Frontal cortex (tissue), 4 donors: ENCODE measurements around the gene TCIRG1. TPM values are rescaled to one million over a fixed set of nuclear protein-coding genes. Genes with fewer than 3 reads are reported as not detected.
"Not testable (repeated sequence)": the region's sequence is repeated elsewhere in the genome, so short reads cannot be mapped to it uniquely, and the experiment has no call there.

Experiments used
- DNase-seq, 2 donors: peaks; one replicate each; pipeline ENCODE4 v3.0.0; 2012; ENCODE audit warnings: low spot score in 2 of 2
- FAIRE-seq: peaks from 2 replicates; lab custom pipeline; 2012; peaks lifted over from hg19 to GRCh38; lab: Jason Lieb, UNC
- total RNA-seq: library from RNA; depleted of rRNA; stranded (reverse); fragments of >200 nt; gene quantifications from one replicate; pipeline ENCODE4 v1.2.3, GENCODE V29; 2014
- donor health status: control.
- donor health status: control.
- donor health status: control.

The TCIRG1 gene, protein sequence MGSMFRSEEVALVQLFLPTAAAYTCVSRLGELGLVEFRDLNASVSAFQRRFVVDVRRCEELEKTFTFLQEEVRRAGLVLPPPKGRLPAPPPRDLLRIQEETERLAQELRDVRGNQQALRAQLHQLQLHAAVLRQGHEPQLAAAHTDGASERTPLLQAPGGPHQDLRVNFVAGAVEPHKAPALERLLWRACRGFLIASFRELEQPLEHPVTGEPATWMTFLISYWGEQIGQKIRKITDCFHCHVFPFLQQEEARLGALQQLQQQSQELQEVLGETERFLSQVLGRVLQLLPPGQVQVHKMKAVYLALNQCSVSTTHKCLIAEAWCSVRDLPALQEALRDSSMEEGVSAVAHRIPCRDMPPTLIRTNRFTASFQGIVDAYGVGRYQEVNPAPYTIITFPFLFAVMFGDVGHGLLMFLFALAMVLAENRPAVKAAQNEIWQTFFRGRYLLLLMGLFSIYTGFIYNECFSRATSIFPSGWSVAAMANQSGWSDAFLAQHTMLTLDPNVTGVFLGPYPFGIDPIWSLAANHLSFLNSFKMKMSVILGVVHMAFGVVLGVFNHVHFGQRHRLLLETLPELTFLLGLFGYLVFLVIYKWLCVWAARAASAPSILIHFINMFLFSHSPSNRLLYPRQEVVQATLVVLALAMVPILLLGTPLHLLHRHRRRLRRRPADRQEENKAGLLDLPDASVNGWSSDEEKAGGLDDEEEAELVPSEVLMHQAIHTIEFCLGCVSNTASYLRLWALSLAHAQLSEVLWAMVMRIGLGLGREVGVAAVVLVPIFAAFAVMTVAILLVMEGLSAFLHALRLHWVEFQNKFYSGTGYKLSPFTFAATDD
- total RNA-seq = 2.4 TPM

DNA sequence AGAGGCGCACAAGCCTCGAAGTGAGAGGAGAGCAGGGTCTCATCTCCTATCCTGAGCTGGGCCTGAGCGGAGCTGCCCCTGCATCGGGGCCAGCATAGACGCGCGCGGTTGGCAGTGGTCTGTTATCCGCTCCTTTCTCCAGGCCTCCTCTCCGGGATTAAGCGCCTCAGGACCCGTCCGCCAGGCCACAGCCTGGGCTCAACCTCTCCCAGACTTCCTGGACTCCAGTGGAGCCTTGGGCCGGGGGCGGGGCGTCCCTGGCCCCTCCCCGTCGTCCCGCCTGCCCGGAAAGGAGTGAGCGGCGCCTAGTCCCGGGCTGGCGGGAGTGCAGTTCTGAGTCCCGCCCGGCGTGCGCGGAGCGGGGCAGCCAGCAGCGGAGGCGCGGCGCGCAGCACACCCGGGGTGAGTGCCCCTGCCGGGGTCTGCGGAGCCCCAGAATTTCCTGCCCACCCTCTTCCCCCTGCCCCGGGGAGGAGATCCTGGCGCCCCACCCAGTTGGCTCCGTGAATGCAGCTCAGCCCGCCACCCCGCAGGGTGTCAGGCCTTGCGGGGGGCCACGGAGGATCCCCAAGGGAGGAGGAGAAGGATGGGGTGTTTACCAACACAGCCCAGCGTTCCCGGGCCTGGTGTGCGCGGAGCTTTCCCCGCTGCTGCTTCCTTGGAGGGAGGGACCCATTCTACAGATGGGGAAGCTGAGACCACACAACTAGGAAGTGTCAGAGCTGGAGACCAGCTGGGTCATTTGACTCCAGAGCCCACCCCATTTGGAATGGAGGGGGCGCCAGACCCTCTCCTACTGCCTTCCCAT lies at the start of gene TCIRG1:
TCIRG1 (plus strand) TSS at position 308 of the 808 bp plus-strand sequence. CDS start 2,247 bp downstream, outside the sequence.
- DNase-seq = peak; percentile 80 to 93
- FAIRE-seq = no peak

DNA sequence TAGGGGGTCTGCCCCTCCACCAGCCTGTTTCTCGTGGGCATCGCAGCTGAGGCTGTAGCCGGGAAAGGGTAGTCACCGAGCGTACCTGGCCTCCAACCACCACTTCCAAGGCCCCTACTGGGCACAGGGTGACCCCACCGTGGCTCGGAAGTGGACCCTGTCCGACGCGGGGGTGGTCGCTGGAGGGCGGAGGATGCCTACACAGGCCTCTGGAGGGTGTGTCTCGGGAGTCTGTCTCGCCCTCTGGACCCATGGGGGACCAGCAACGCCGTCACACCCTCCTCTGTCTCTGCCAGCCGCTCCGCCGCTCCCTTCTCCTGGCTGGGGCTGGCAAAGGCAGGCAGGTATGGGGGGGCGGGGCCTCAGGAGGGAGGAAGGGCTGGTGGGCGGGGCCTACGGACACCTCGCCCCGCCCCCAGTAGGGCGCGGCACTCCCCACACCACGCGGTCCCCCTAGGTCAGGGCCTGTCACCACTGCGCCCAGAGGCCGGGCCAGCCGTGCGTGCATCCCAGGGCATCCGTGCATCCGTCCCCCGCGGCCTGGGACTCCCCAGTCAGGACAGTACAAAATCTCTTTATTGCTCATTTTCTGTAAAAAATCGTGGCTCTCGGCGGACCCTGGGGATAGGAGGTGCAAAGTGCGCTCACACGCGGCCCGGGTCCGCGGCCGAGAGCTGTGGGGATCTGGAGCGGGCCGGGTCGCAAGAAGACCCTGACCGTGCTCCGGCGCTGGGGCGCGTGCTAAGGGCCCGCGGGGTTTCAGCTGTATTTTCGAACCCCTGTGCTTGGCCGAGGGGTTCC lies 48.1 kb upstream of the TCIRG1 start:
- peak in 1 of 2 donors; percentile 15 for DNase-seq

DNA sequence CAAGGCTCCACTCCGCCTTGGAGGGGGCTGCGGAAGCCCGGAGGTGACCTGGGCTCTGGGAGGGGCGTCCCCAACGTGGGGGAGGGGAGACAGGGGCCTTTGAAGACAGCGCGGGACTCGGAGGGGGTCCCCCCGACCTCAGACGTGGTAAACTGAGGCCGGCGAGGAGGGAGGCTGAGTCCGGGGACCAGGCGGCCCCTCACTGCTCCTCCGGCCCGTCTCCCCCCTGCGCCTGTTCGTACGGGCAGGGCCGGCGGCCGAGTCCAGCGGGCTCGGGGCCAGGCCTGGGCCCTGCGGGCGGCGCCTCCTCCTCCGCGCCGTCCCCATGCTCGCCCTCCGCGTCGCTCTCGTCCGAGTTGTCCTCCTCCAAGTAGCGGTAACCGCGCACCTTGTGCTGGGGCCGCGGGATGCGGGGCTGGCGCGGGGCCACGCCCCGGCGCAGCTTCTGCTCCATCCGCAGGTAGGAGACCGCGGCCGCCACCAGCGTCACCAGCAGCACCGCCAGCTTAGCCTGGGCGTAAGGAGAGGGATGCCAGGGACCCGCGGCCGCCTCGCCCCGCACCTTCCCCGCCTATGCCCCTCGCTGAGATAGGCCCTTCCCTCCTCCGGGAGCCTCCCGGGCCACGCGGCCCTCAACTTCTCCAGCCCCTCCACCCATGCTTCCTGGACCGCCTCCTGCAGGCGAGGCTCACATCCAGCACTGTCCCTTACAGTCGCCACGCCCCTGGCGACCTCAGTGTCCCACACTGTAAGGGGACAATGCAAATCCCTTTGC lies 47.3 kb upstream of the TCIRG1 start:
- not testable (repeated sequence) for FAIRE-seq, DNase-seq

More for the DNA sequence above, 48.1 kb upstream of the TCIRG1 start:
- FAIRE-seq = not testable (repeated sequence)

DNA sequence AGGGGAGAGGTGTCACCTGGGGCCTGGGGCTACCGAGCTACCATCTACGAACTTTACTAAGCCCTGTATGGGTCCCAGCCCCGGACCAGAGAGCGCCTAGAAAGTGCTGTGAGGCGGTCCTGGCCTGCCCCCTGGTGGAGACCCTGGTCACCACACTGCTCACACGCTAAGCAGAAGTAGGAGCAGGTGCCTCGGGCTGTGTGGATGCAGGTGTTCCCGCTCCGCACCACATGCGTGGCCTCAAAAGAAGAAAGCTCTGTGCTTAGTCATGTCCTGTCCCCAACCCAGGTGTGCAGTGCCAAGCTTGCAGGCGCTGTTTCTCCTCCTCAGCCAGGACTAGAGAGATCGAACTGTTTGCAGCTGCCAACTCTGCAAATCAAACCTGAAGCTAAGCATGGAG lies 45.0 kb upstream of the TCIRG1 start:
- not testable (repeated sequence) for DNase-seq, FAIRE-seq

DNA sequence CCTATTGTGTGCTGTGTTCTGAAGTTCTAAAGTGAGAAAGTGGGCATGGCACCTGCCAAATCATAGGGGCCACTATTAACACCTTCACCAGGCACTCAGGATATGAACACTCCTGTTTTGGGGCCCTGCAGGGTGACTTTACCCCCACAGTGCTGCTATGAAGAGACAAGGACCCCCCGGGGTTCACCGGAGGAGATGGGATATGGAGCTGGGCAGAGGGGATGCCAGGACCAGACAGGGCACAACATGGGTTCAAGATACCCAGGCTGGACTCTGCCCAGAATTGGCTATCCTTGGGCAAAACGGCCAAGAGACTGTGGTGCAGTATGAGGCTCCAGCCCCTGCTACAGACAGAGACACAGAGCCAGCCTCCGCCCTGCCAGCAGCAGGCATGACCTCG lies 44.4 kb upstream of the TCIRG1 start:
- not testable (repeated sequence) for FAIRE-seq

DNA sequence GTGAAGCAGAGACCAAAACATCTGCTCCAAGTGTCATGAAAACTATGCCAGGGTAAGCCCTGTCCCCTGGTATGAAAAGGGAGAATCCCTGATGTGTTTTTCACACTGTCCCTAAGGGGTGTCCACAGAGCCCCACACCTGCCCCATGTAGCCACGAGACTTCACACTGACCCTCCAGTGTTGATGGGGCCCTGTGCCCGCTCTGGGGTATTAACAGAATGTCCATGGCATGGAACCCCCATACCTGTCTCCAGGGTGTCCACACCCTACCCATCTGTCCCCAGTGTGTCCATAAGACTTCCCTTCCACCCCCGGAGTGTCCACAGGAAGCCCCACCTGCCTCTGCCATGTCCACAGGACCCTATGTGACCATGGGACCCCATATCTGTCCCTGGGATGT lies 43.7 kb upstream of the TCIRG1 start:
- DNase-seq, FAIRE-seq: not testable (repeated sequence)

More for the DNA sequence above, 44.4 kb upstream of the TCIRG1 start:
- DNase-seq = not testable (repeated sequence)

DNA sequence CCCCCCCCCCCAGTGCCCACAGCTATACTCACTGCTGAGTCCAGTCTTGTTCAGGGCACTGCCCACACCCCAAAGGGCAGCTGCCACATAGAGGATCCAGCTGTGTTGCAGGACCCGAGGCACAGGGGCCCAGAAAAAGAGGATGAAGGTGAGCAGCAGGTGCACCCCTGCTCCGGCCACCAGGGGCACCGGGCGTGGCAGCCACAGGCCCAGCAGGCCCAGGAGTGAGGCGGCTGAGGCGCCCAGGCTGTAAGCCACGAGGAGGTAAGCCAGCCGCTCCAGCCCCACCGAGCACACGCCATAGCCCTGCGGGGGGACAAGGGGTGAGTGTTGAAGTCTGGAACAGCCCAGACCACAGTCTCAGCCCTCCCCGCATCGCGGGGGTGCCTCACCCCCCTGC lies 43.2 kb upstream of the TCIRG1 start:
- not testable (repeated sequence) for FAIRE-seq, DNase-seq

DNA sequence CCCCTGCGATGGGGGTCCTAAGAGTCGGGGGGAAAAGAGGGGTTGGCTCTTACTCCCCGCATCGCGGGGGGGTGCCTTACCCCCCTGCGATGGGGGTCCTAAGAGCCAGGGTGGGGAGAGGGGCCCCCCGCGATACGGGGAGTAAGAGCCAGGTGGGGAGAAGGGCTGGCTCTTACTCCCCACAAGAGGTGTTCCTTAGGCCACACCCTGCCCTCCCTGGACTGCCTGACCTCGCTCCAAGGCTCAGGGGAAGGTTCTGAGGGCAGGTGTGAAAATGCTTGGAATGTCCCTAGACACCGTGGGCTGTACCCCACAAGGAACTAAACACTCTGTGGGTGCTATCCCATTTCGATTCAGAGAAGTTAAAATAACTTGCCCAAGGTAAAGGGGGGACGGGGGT lies 42.8 kb upstream of the TCIRG1 start:
- DNase-seq (no peak), FAIRE-seq (no peak)

DNA sequence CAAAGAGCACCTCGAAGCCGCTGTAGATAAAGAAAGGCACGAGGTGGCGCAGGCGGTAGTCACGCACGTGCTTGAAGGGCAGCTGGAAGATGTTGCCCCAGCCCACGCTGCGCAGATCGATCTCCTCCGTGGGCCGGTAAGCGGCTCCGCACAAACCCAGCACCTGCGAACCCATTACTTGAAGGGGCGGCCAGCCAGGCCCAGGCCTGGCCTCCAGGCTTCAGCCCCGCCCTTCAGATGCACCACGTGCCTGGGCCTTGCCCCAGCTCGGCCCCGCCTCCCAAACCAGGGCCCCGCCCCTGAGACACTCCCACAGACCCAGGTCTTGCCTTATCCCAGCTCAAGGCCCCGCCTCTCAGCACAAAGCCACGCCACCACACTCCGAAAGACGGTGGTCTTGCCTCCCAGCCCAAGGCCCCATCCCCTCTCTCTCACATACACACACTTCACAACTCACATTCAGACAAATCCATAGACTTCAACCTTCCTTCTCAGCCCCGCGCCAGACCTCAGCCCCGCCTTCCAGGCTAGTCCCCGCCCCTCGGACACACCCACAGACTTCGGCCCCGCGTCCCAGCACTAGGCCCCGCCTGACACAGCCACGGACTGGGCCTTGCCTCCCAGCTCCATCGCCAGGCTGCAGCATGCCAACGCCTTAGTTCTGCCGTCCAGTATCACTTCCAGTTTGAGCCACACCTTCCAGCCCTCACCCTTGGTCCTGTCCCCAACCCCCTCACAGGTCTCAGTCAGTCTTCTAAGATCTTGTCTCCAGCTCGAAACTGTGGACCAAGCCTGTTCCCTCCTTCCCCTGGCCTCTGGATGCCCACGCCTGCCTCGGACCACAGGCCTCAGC lies 42.0 kb upstream of the TCIRG1 start:
- FAIRE-seq = no peak
- DNase-seq = no peak

DNA sequence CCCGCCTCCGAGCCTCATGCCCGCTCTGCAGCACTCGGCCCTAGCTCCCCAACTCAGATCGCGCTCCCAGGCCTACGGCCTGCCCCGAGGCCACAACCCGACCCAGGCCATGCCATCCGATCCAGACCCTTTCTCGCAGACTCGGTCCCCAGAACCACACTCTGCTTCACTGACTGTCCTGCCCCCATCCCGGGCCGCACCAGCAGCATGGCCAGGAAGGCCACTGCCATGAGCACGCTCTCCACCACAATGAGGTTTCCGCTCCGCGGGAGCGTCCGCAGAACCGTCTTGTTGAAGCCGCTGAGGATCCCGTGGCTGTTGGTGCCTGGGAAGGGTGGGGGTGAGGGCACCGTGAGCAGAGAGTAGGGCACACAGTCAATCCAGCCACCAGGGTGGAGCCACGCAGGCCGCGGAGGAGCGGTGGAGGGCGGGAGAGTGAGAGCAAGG lies 41.3 kb upstream of the TCIRG1 start:
- DNase-seq = no peak
- no peak for FAIRE-seq

DNA sequence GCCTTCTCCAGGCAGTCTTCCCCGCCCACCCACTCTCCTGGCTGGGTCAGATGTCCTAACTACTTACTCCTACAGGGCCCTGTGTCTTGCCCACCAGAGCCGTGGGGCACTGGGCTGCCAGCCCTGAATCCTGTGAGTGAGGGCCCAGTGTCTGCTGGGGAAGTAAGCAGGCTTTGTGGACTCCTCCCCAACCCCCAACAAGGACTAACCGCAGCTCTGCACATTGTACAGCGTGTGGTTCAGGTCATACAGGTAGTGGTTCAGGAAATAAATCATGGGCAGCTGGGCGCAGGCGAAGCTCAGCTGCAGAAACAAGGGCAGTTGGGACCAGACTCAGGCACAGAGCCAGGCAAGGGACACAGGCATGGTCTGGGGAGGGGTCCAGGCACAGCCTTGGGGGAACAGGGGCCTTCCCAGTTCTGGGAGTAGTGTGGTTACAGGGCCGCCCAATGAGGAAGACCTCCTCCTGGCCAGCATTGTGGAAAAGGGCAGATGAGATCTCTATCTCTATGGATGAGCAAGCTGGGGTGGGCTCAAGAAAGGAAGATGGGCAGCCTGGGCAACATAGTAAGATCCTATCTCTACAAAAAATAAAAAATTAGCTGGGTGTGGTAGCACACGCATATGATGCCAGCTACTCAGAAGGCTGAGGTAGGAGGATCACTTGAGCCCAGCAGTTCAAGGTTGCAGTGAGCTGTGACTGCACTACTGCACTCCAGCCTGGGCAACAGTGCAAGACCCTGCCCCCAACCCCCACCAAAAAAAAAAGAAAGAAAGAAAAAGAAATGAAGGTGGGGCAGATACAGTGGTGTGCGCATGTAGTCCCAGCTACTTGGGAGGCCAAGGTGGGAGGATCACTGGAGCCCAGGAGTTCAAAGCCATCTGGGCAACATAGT lies 40.4 kb upstream of the TCIRG1 start:
- FAIRE-seq = no peak
- no peak for DNase-seq

DNA sequence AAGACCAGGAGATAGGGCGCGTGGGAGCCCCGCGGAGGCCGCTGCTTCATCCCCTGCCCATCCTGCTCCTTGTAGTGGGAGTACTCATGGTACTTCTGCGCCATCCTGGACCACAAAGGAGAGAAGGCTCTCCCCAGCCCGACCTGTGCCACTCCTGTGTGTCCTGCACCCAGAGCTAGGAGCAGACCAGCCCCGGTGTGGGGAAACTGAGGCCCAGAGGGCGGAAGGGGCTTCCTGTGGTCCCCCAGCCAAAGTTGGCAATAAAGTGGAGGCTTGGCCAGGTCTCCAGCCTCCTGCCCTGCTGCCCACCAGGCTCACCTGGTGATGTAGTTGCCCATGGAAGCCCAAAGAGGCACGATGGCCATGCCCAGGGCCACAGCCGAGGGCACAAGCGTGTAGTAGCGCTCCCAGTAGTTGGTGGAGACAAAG lies 39.6 kb upstream of the TCIRG1 start:
- no peak for FAIRE-seq
- no peak for DNase-seq

DNA sequence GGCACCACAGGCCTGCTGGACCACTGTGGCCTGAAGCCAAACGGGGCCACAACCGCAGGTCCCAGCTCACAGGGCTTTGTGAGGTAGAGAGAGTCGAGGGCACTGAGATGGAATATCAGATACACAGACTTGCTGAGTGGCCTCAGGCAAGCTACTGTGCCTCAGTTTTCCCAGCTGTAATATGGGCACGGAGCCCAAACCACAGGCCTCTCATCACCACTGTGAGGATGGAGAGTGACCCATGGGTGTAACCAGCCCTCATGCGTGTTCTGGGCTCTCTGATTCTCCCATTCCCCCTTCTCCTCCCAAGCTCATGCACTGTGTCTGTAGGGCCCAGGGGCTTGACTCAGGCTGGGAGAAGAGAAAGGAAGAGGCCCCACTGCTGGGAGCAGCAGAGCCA lies 39.1 kb upstream of the TCIRG1 start:
- DNase-seq = no peak
- FAIRE-seq = no peak

DNA sequence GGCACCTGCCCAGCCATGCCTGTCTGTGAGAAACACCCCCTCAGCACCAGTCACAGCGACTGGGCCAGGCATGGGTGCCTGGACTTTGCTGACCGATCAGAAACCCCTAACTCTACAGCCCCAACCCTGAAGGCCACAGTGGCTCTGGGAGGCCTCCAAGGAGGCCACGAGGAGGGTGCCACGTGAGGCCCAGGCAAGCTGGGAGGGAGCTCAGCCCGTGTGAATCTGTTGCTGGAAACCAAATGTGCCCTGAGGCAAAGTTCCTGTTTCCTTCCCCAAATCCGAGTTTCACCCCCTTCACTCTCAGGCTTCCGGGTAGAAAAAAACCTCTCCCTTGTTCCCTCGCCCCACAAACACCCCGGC lies 36.3 kb upstream of the TCIRG1 start:
- FAIRE-seq = no peak

DNA sequence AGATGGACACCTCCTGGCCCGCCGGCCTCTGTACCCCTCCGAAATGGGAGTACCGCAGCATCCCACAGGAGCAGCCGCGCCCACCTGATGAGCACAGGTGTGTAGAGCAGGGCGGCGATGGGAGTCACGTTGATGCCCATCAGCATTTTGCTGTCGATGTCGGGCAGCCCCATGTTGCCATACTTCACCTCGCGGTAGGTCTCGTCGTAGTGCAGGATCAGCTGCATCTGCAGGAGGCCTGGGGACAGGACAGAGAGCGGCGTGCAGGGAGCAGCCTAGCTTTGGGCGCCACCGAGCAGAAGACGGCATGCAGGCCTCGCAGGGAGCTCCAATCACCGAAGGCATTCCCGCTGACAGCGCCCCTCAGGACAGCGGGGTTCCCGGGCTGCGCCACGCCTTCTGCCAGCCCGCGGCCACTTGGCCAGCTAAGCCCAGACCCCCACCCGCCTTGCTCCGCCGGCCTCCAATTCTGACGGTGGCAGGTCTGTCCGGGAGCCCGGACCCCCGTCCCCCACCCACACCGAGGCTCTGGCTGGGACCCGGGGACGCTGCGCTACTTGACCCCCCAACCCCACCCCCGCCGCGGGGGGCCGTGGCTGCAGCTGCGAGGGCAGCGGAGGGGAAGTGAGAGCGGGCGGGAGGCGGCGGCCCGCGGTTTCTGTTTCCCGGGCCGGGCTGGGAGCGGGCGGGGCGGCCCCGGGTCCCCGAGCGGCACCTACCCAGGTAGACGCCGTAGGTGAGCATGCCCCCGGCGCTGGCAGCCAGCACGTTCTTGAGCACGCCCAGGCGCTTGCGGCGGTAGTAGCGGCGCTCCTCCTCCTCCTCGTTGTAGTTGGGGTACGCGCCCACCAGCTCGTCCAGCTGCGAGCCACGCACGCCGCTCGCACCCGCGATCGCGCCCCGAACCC lies 35.6 kb upstream of the TCIRG1 start:
- FAIRE-seq (no peak), DNase-seq (no peak)

More for the DNA sequence above, 36.3 kb upstream of the TCIRG1 start:
- DNase-seq = no peak
